ENCODE measurements around the gene PCDHB3.
"Not testable (repeated sequence)": the region's sequence is repeated elsewhere in the genome, so short reads cannot be mapped to it uniquely, and the experiment has no call there.

Gene PCDHB3

DNA sequence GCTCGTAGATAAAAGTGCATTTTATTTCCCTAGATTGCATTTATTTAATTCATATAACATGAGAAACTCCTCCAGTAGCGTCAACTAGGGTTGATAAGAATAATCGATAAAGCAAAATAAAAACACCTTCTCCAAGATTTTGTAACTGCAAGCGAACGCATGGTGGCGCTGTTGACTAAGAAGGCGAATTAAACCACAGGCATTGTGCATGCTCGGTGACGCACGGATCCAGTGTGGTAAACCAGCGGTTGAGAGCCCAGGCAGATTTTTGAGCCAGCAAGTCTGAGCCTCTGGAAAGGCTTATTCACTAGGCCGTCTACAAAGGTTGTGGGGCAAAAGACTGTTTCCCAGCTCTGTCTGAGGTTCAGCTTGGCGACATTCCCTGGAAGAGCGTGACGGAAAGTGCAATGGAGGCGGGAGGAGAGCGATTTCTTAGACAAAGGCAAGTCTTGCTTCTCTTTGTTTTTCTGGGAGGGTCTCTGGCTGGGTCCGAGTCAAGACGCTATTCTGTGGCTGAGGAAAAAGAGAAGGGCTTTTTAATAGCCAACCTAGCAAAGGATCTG is at the start of gene PCDHB3:
PCDHB3 (plus strand) TSS at position 231 of the 563 bp plus-strand sequence; CDS start at position 408, 177 bp downstream.
- DNase-seq: peak in 39 of 42 donors; percentile 16 to 84 (median 56)

DNA sequence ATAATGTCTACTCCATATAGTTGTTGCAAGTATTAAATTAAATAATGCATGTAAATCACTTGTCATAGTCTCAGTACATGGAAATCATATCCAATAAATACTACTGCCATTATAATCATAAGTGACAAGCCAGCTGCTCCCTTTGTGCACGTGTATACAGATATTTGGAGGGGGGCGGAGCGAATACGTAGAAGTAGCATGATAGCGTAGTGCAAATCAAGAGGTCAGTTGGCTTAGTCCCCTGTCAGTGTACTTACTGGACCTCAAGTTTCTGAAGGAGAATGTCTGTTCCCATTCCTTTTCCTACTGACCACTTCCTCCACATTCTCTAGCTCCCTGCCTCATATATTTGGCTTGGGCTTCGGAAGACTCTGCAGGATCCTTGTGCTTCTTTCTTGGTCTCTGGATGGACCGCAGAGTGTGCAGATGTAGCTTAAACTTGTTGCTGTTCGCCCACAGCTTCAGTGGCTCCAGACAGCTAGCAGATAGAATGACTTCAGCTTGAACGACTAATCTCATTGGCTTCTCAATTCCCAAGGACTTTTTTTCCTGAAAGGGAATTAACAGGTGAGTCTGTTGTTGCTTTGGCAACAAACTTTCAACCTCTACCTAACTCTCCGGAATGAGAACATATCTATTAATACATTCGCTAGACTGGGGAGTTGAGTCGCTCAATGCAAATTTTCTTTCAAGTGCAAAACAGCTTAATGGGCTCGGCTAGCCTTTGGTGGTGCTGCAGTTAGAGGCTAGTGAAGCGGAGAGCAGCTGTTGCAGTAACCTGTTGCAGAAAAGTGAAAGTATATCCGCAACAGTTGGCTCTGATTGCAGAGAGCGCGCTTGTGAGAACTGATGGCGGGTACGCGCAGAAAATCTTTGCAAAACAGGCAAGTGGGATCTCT is 49.4 kb upstream of the PCDHB3 start, which contains the start of gene PCDHB1:
PCDHB1 (plus strand) TSS at position 753 of the 899 bp plus-strand sequence; CDS start at position 850, 97 bp downstream.
- intact Hi-C loops (cut with DNase I): no loop called here
- no peak for DNase-seq

More for the DNA sequence above, at the start of gene PCDHB3:
- intact Hi-C loops (cut with DNase I): no loop called here

GRCh38 chr5:141051521-141051866 is 48.8 kb upstream of the PCDHB3 start:
- intact Hi-C loops (cut with DNase I): no loop called here
- DNase-seq: peak in 2 of 42 donors; percentile 2

DNA sequence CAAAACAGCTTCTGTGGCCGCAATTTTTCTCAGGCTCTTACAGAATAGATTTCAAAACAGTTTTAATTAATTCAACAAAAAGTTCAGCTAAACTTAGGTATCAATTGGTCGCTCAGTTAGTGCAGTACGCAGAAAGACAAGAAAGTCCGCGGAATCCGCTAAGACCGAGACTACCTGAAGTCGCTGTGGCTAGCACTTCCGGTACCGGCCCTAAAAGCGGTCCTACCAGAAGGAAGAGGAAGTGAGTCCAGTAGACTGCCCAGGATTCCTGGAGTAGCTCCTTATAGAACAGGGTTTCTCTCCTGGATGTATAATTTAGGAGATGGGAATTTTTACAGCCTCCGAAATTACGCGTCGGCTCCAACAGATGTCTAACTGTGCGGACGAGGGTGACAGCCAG is 22.4 kb upstream of the PCDHB3 start:
- intact Hi-C loops (cut with DNase I): no loop called here
- DNase-seq: no peak

- intact Hi-C loops (cut with DNase I): no loop called here
- DNase-seq: no peak
These were observed 18.0 kb upstream of the PCDHB3 start for GRCh38 chr5:141082228-141082627.

- peak in 41 of 42 donors; percentile 26 to 85 (median 67) for DNase-seq
- intact Hi-C loops (cut with DNase I): no loop called here
These were observed 15.7 kb upstream of the PCDHB3 start for GRCh38 chr5:141084487-141084989.

GRCh38 chr5:141094481-141095262 is 5.6 kb upstream of the PCDHB3 start, which contains the start of gene PCDHB2:
PCDHB2 (plus strand) TSS chr5:141094615; CDS start chr5:141094791, 176 bp downstream.
- DNase-seq: peak in 37 of 42 donors; percentile 14 to 81 (median 51)
- intact Hi-C loops (cut with DNase I): no loop called here

DNA sequence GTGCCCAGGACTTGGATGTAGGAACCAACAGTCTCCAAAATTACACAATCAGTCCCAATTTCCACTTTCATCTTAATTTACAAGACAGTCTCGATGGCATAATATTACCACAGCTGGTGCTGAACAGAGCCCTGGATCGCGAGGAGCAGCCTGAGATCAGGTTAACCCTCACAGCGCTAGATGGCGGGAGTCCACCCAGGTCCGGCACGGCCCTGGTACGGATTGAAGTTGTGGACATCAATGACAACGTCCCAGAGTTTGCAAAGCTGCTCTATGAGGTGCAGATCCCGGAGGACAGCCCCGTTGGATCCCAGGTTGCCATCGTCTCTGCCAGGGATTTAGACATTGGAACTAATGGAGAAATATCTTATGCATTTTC is 5.0 kb upstream of the PCDHB3 start:
- DNase-seq: no peak
- intact Hi-C loops (cut with DNase I): no loop called here

GRCh38 chr5:141096181-141096580 is 4.1 kb upstream of the PCDHB3 start:
- intact Hi-C loops (cut with DNase I); DNase-seq: not testable (repeated sequence)

GRCh38 chr5:141096586-141096985 is 3.7 kb upstream of the PCDHB3 start:
- intact Hi-C loops (cut with DNase I); DNase-seq: not testable (repeated sequence)

- no peak for DNase-seq
- intact Hi-C loops (cut with DNase I): no loop called here
These were observed 786 bp downstream of the PCDHB3 start for GRCh38 chr5:141101059-141101458.

GRCh38 chr5:141102070-141102469 is 1.8 kb downstream of the PCDHB3 start:
- DNase-seq; intact Hi-C loops (cut with DNase I): not testable (repeated sequence)

DNA sequence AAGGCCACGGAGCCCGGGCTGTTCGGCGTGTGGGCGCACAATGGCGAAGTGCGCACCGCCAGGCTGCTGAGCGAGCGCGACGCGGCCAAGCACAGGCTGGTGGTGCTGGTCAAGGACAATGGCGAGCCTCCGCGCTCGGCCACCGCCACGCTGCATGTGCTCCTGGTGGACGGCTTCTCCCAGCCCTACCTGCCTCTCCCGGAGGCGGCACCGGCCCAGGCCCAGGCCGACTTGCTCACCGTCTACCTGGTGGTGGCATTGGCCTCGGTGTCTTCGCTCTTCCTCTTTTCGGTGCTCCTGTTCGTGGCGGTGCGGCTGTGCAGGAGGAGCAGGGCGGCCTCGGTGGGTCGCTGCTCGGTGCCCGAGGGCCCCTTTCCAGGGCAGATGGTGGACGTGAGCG is 2.2 kb downstream of the PCDHB3 start:
- intact Hi-C loops (cut with DNase I); DNase-seq: not testable (repeated sequence)

- no peak for DNase-seq
- intact Hi-C loops (cut with DNase I): no loop called here
These were observed 5.1 kb downstream of the PCDHB3 start for GRCh38 chr5:141105350-141105749.

GRCh38 chr5:141119250-141119649 is 19.0 kb downstream of the PCDHB3 start:
- intact Hi-C loops (cut with DNase I): no loop called here
- DNase-seq: no peak

DNA sequence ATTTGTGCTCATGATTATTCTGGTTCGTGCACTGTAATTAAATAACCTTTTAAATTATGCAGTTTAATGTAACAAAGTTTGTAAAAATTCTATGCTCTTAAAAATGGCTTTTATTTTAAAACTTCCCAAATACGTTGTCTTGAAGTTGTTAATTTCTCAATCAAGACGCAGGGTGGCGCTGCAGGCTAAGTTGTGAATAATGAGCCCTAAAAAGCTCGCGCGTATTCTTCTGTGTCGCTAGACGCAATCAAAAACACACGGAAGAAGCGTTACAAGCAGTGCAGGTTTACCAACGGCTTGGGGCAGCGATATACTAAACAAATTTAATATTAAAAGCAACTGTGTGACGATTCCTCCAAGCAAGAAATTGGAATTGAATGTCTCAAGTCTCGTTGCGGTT is 21.3 kb downstream of the PCDHB3 start, which contains the start of gene PCDHB4:
PCDHB4 (plus strand) TSS at position 256 of the 400 bp plus-strand sequence. CDS start 181 bp downstream, outside the sequence.
- DNase-seq: peak in 33 of 42 donors; percentile 11 to 80 (median 44)
- intact Hi-C loops (cut with DNase I): no loop called here

- DNase-seq: peak in 4 of 42 donors; percentile 5 to 45 (median 26)
- intact Hi-C loops (cut with DNase I): no loop called here
These were observed 21.7 kb downstream of the PCDHB3 start for GRCh38 chr5:141121985-141122384.

- intact Hi-C loops (cut with DNase I); DNase-seq: not testable (repeated sequence)
These were observed 23.3 kb downstream of the PCDHB3 start for GRCh38 chr5:141123396-141124135.
